Fibroblast of pulmonary artery (primary cell): ENCODE results near the gene RINL.
A peak's percentile ranks its signal among the peaks of the same experiment; 100 is the strongest.

Source experiments
- DNase-seq: peaks from one replicate; pipeline ENCODE4 v3.0.0-alpha.2; 2010; ENCODE audit warnings: low read depth
- H3K4me3 ChIP-seq: replicated peaks from 2 replicates; pipeline ENCODE4 v1.5.1; 2011; ENCODE audit warnings: low read depth, mild to moderate bottlenecking, control low read depth, low read length, moderate library complexity
- CTCF ChIP-seq: IDR thresholded peaks from 2 replicates; pipeline ENCODE4 v1.5.1; 2011; ENCODE audit warnings: mild to moderate bottlenecking, control low read depth, low read length, inconsistent platforms; ENCODE audit errors: missing control alignments

The RINL gene

GRCh38 chr19:38918526-38918925 is 40.5 kb upstream of the RINL start:
- no peak for DNase-seq
- H3K4me3 ChIP-seq = no peak overlapping the region
- no peak for TF ChIP-seq CTCF

- H3K4me3 ChIP-seq = no peak overlapping the region
- peak; percentile 7 for TF ChIP-seq CTCF
- DNase-seq = peak; percentile 14
Measured at GRCh38 chr19:38917921-38918491, 39.9 kb upstream of the RINL start.

- no peak for DNase-seq
- H3K4me3 ChIP-seq = no peak overlapping the region
- TF ChIP-seq CTCF = no peak
Measured at GRCh38 chr19:38917516-38917915, 39.4 kb upstream of the RINL start.

- H3K4me3 ChIP-seq = no peak overlapping the region
- no peak for DNase-seq
- no peak for TF ChIP-seq CTCF
Measured at GRCh38 chr19:38915329-38916321, 37.5 kb upstream of the RINL start.

- H3K4me3 ChIP-seq = no peak overlapping the region
- TF ChIP-seq CTCF = no peak
- no peak for DNase-seq
Measured at GRCh38 chr19:38913958-38914357, 35.9 kb upstream of the RINL start.

- DNase-seq = no peak
- no peak for TF ChIP-seq CTCF
- no peak overlapping the region for H3K4me3 ChIP-seq
Measured at GRCh38 chr19:38912600-38913514, 34.8 kb upstream of the RINL start.
